Neural progenitor cell (in vitro differentiated cells): ENCODE results near the gene ACTBL2. TPM values are rescaled to one million over a fixed set of nuclear protein-coding genes. Genes with fewer than 3 reads are reported as not detected.
A peak's percentile ranks its signal among the peaks of the same experiment; 100 is the strongest.

Source experiments
- DNase-seq: peaks from one replicate; pipeline ENCODE4 v3.0.0-alpha.2; 2016; ENCODE audit warnings: low spot score
- H2AFZ ChIP-seq: fragments of 200-600 bp; sonication (generic); replicated peaks from 2 replicates; pipeline ENCODE4 v1.6.1; 2016; ENCODE audit warnings: antibody characterized with exemption
- H3F3A ChIP-seq: fragments of 200-600 bp; sonication (generic); 2 replicates; pipeline ENCODE4 v1.6.1; 2016; ENCODE audit warnings: antibody characterized with exemption, low read depth
- H3K27ac ChIP-seq: fragments of 200-600 bp; sonication (generic); 2 replicates; pipeline ENCODE4 v1.5.1; 2016; ENCODE audit warnings: mild to moderate bottlenecking
- H3K27me3 ChIP-seq: fragments of 200-600 bp; sonication (generic); 2 replicates; pipeline ENCODE4 v1.6.1; 2016; ENCODE audit warnings: mild to moderate bottlenecking, moderate library complexity
- H3K36me3 ChIP-seq: fragments of 200-600 bp; sonication (generic); 2 replicates; pipeline ENCODE4 v1.5.1; 2016
- H3K4me1 ChIP-seq: fragments of 200-600 bp; sonication (generic); 2 replicates; pipeline ENCODE4 v1.6.1; 2016; ENCODE audit warnings: mixed run types
- H3K4me2 ChIP-seq: fragments of 200-600 bp; sonication (generic); 2 replicates; pipeline ENCODE4 v1.6.1; 2016
- H3K4me3 ChIP-seq: fragments of 200-600 bp; sonication (generic); 2 replicates; pipeline ENCODE4 v1.5.1; 2016
- H3K79me2 ChIP-seq: fragments of 200-600 bp; sonication (generic); 2 replicates; pipeline ENCODE4 v1.6.1; 2016; ENCODE audit warnings: low read depth
- H3K9ac ChIP-seq: fragments of 200-600 bp; sonication (generic); 2 replicates; pipeline ENCODE4 v1.6.1; 2016
- H3K9me3 ChIP-seq: fragments of 200-600 bp; sonication (generic); 2 replicates; pipeline ENCODE4 v1.5.1; 2016; ENCODE audit warnings: low read depth
- H4K20me1 ChIP-seq: fragments of 200-600 bp; sonication (generic); 2 replicates; pipeline ENCODE4 v1.6.1; 2016; ENCODE audit warnings: low read depth
- H3K27ac Mint-ChIP-seq: 3 replicates; pipeline ENCODE4 v1.8.0; 2021; ENCODE audit warnings: mixed read lengths
- H3K27me3 Mint-ChIP-seq: 2 replicates; pipeline ENCODE4 v1.8.0; 2022; ENCODE audit warnings: low read depth, mild to moderate bottlenecking, inconsistent platforms, moderate library complexity, mixed read lengths; ENCODE audit not compliant: insufficient read depth
- H3K36me3 Mint-ChIP-seq: 3 replicates; pipeline ENCODE4 v1.8.0; 2021; ENCODE audit warnings: mixed read lengths
- H3K4me1 Mint-ChIP-seq: 3 replicates; pipeline ENCODE4 v1.8.0; 2021; ENCODE audit warnings: mixed read lengths
- H3K4me3 Mint-ChIP-seq: 3 replicates; pipeline ENCODE4 v1.8.0; 2021; ENCODE audit warnings: mild to moderate bottlenecking, moderate library complexity, mixed read lengths
- H3K9me3 Mint-ChIP-seq: 3 replicates; pipeline ENCODE4 v1.8.0; 2020; ENCODE audit warnings: mixed read lengths
- CTCF ChIP-seq: fragments of 200-600 bp; sonication (generic); IDR thresholded peaks from 2 replicates; pipeline ENCODE4 v1.5.1; 2017; ENCODE audit warnings: antibody characterized with exemption, mild to moderate bottlenecking
- EZH2 ChIP-seq: fragments of 200-600 bp; sonication (generic); IDR thresholded peaks from 2 replicates; pipeline ENCODE4 v1.6.1; 2017; ENCODE audit warnings: antibody characterized with exemption, mild to moderate bottlenecking, moderate library complexity
- EZH2phosphoT487 ChIP-seq: fragments of 200-600 bp; sonication (generic); IDR thresholded peaks from 2 replicates; pipeline ENCODE4 v1.6.1; 2017; ENCODE audit warnings: antibody characterized with exemption
- total RNA-seq: library from RNA; depleted of rRNA; stranded (reverse); fragments of >200 nt; gene quantifications from 2 replicates; pipeline ENCODE4 v1.2.3, GENCODE V29; 2015; ENCODE audit warnings: low replicate concordance

ACTBL2 gene
- total RNA-seq, 1 donor from 2014 or later, result not detected

- H3K4me3 Mint-ChIP-seq, result no peak overlapping the region
- Histone ChIP-seq H3K36me3 (no peaks in the 10 kb centered on the region), H2AFZ (no peak overlapping the region), H3K4me1 (peaks cover 12% of the 10 kb centered on the region), H3K9ac (no peak overlapping the region), H3K4me3 (no peak overlapping the region), H3K79me2 (no peaks in the 10 kb centered on the region), H3K27me3 (no peaks in the 10 kb centered on the region), H3F3A (peaks cover 3% of the 10 kb centered on the region), H3K9me3 (no peaks in the 10 kb centered on the region), H3K27ac (no peak overlapping the region), H3K4me2 (no peak overlapping the region), H4K20me1 (no peaks in the 10 kb centered on the region)
- peaks cover 2% of the 10 kb centered on the region for H3K4me1 Mint-ChIP-seq
- H3K9me3 Mint-ChIP-seq, result no peaks in the 10 kb centered on the region
- peak; percentile 70 for DNase-seq
- H3K27ac Mint-ChIP-seq, result no peak overlapping the region
- no peak for TF ChIP-seq EZH2
- peak; percentile 82 for TF ChIP-seq CTCF
- no peaks in the 10 kb centered on the region for H3K36me3 Mint-ChIP-seq
- peaks cover 2% of the 10 kb centered on the region for H3K27me3 Mint-ChIP-seq
Observed at GRCh38 chr5:57499262-57500050, 16.8 kb upstream of the ACTBL2 start.

GRCh38 chr5:57497733-57498132 lies 15.1 kb upstream of the ACTBL2 start:
- no peak overlapping the region for H3K4me3 Mint-ChIP-seq
- peaks cover 12% of the 10 kb centered on the region for H3K4me1 ChIP-seq
- H3K36me3 Mint-ChIP-seq, result no peaks in the 10 kb centered on the region
- H3K79me2 ChIP-seq, result no peaks in the 10 kb centered on the region
- H4K20me1 ChIP-seq, result no peaks in the 10 kb centered on the region
- H3K27ac Mint-ChIP-seq, result no peak overlapping the region
- TF ChIP-seq EZH2, result no peak
- no peak for TF ChIP-seq CTCF
- no peak for TF ChIP-seq EZH2phosphoT487
- H3K4me2 ChIP-seq, result no peak overlapping the region
- H3K4me3 ChIP-seq, result no peak overlapping the region
- peaks cover 4% of the 10 kb centered on the region for H3K27me3 Mint-ChIP-seq
- H3K36me3 ChIP-seq, result no peaks in the 10 kb centered on the region
- no peaks in the 10 kb centered on the region for H3K9me3 Mint-ChIP-seq
- peaks cover 2% of the 10 kb centered on the region for H3K4me1 Mint-ChIP-seq
- H3K27me3 ChIP-seq, result no peaks in the 10 kb centered on the region
- DNase-seq, result no peak
- H3F3A ChIP-seq, result peaks cover 3% of the 10 kb centered on the region
- H2AFZ ChIP-seq, result no peak overlapping the region
- no peak overlapping the region for H3K27ac ChIP-seq
- no peaks in the 10 kb centered on the region for H3K9me3 ChIP-seq
- H3K9ac ChIP-seq, result no peak overlapping the region

GRCh38 chr5:57495285-57496086 lies 12.9 kb upstream of the ACTBL2 start:
- no peak overlapping the region for H2AFZ ChIP-seq
- Mint-ChIP-seq H3K27ac (no peak overlapping the region), H3K4me1 (no peaks in the 10 kb centered on the region), H3K36me3 (no peaks in the 10 kb centered on the region), H3K4me3 (no peak overlapping the region), H3K9me3 (no peaks in the 10 kb centered on the region), H3K27me3 (peaks cover 7% of the 10 kb centered on the region)
- TF ChIP-seq EZH2 (no peak), EZH2phosphoT487 (no peak), CTCF (no peak)
- H3K9me3 ChIP-seq, result no peaks in the 10 kb centered on the region
- H3K4me1 ChIP-seq, result peaks cover 12% of the 10 kb centered on the region
- H3F3A ChIP-seq, result peaks cover 3% of the 10 kb centered on the region
- H3K27ac ChIP-seq, result no peak overlapping the region
- no peak overlapping the region for H3K9ac ChIP-seq
- no peaks in the 10 kb centered on the region for H3K79me2 ChIP-seq
- H3K27me3 ChIP-seq, result no peaks in the 10 kb centered on the region
- no peak overlapping the region for H3K4me2 ChIP-seq
- H3K36me3 ChIP-seq, result no peaks in the 10 kb centered on the region
- peak; percentile 32 for DNase-seq
- no peaks in the 10 kb centered on the region for H4K20me1 ChIP-seq
- no peak overlapping the region for H3K4me3 ChIP-seq
